Nephron progenitor cell (in vitro differentiated cells): ENCODE results near the gene MS4A12.
"Not testable (repeated sequence)": the region's sequence is repeated elsewhere in the genome, so short reads cannot be mapped to it uniquely, and the experiment has no call there.

Experiments
- DNase-seq: peaks from one replicate; pipeline ENCODE4 v3.0.0; 2021
- H3K27ac Mint-ChIP-seq: 2 replicates; pipeline ENCODE4 v1.8.0; 2021; ENCODE audit warnings: mild to moderate bottlenecking, moderate library complexity, mixed read lengths
- H3K27me3 Mint-ChIP-seq: 2 replicates; pipeline ENCODE4 v1.8.0; 2021; ENCODE audit warnings: mild to moderate bottlenecking, low read depth, mixed read lengths; ENCODE audit not compliant: poor library complexity
- H3K36me3 Mint-ChIP-seq: 2 replicates; pipeline ENCODE4 v1.8.0; 2021; ENCODE audit warnings: low read depth, mixed read lengths
- H3K4me1 Mint-ChIP-seq: 2 replicates; pipeline ENCODE4 v1.8.0; 2021; ENCODE audit warnings: mixed read lengths
- H3K4me3 Mint-ChIP-seq: 2 replicates; pipeline ENCODE4 v1.8.0; 2021; ENCODE audit warnings: mild to moderate bottlenecking, moderate library complexity, mixed read lengths
- H3K9me3 Mint-ChIP-seq: 2 replicates; pipeline ENCODE4 v1.8.0; 2021; ENCODE audit warnings: mild to moderate bottlenecking, moderate library complexity, mixed read lengths
- CTCF ChIP-seq: fragments of 200-600 bp; sonication (generic); IDR thresholded peaks from 2 replicates; pipeline ENCODE4 v1.5.0; 2021; ENCODE audit warnings: antibody characterized with exemption

Gene MS4A12

GRCh38 chr11:60504219-60504905 is 11.8 kb downstream of the MS4A12 start:
- H3K27ac Mint-ChIP-seq: peak overlapping the region; percentile 44
- H3K27me3 Mint-ChIP-seq: no peaks in the 10 kb centered on the region
- H3K4me1 Mint-ChIP-seq: peaks cover 5% of the 10 kb centered on the region
- TF ChIP-seq CTCF: no peak
- H3K4me3 Mint-ChIP-seq: no peak overlapping the region
- H3K36me3 Mint-ChIP-seq: no peaks in the 10 kb centered on the region
- peaks cover 13% of the 10 kb centered on the region for H3K9me3 Mint-ChIP-seq
- DNase-seq: no peak

- DNase-seq, H3K4me3 Mint-ChIP-seq, H3K36me3 Mint-ChIP-seq, H3K4me1 Mint-ChIP-seq, H3K27ac Mint-ChIP-seq, H3K27me3 Mint-ChIP-seq: not testable (repeated sequence)
- H3K9me3 Mint-ChIP-seq: peaks cover 23% of the 10 kb centered on the region
Measured at GRCh38 chr11:60509609-60510008, 17.0 kb downstream of the MS4A12 start.

- not testable (repeated sequence) for H3K36me3 Mint-ChIP-seq, H3K27me3 Mint-ChIP-seq, H3K4me1 Mint-ChIP-seq, DNase-seq, H3K27ac Mint-ChIP-seq, H3K4me3 Mint-ChIP-seq
- peaks cover 18% of the 10 kb centered on the region for H3K9me3 Mint-ChIP-seq
Measured at GRCh38 chr11:60510209-60510608, 17.6 kb downstream of the MS4A12 start.

- Mint-ChIP-seq H3K4me3 (no peak overlapping the region), H3K4me1 (no peaks in the 10 kb centered on the region), H3K27me3 (no peaks in the 10 kb centered on the region), H3K27ac (no peak overlapping the region), H3K36me3 (no peaks in the 10 kb centered on the region), H3K9me3 (peaks cover 18% of the 10 kb centered on the region)
- no peak for DNase-seq
- TF ChIP-seq CTCF: no peak
Measured at GRCh38 chr11:60511393-60511792, 18.8 kb downstream of the MS4A12 start.

- DNase-seq: no peak
- Mint-ChIP-seq H3K27me3 (no peaks in the 10 kb centered on the region), H3K4me3 (no peak overlapping the region), H3K9me3 (peaks cover 18% of the 10 kb centered on the region), H3K27ac (peak overlapping the region; percentile 14), H3K4me1 (no peaks in the 10 kb centered on the region), H3K36me3 (no peaks in the 10 kb centered on the region)
- no peak for TF ChIP-seq CTCF
Measured at GRCh38 chr11:60512651-60513225, 20.2 kb downstream of the MS4A12 start.

- Mint-ChIP-seq H3K4me1 (no peaks in the 10 kb centered on the region), H3K27ac (no peak overlapping the region), H3K36me3 (no peaks in the 10 kb centered on the region), H3K9me3 (peaks cover 14% of the 10 kb centered on the region), H3K27me3 (no peaks in the 10 kb centered on the region), H3K4me3 (no peak overlapping the region)
- no peak for DNase-seq
- no peak for TF ChIP-seq CTCF
Measured at GRCh38 chr11:60513496-60514460, 21.2 kb downstream of the MS4A12 start.
